G401 (cell line): ENCODE measurements around the gene TIPARP. TPM values are rescaled to one million over a fixed set of nuclear protein-coding genes. Genes with fewer than 3 reads are reported as not detected.
"Not testable (repeated sequence)": the region's sequence is repeated elsewhere in the genome, so short reads cannot be mapped to it uniquely, and the experiment has no call there.

Experiments used
- DNase-seq: peaks from one replicate; pipeline ENCODE4 v3.0.0-alpha.2; 2015; ENCODE audit warnings: low spot score
- in situ Hi-C: cut with HindIII; loops from 2 replicates; pipeline ENCODE4 v1.10.0; 2016; ENCODE audit warnings: low sequenced_read_pairs, mixed read lengths
- total RNA-seq: library from RNA; depleted of rRNA; stranded (reverse); fragments of >200 nt; shearing (Covaris generic); gene quantifications from 2 replicates; pipeline ENCODE4 v1.2.3, GENCODE V29; 2014

The TIPARP gene
- total RNA-seq, 1 experiment from 2014 or later: 33.1 TPM

DNA sequence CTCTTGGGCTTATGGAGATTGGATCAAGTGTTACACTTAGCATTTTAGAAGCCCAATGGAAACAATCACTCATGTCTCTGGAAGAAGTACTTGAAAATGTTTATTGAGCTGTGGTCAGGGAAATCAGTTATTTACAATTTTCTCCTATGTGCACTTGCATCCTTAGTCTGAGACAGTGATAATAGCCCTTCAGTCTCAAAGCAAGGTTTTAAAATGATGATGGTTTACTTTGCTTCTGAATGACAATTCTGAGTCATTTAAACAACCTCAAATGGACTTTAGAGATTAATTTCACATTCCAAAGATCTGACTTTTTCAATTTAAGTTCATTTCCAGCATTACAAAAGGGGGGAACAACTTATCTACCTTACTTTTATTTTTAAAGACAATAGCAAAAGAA lies 20.1 kb downstream of the TIPARP start:
- DNase-seq: no peak

GRCh38 chr3:156702367-156702766 lies 28.0 kb downstream of the TIPARP start:
- DNase-seq: no peak
- in situ Hi-C loops: no loop called here

More for the DNA sequence above, 20.1 kb downstream of the TIPARP start:
- in situ Hi-C loops: no loop called here

DNA sequence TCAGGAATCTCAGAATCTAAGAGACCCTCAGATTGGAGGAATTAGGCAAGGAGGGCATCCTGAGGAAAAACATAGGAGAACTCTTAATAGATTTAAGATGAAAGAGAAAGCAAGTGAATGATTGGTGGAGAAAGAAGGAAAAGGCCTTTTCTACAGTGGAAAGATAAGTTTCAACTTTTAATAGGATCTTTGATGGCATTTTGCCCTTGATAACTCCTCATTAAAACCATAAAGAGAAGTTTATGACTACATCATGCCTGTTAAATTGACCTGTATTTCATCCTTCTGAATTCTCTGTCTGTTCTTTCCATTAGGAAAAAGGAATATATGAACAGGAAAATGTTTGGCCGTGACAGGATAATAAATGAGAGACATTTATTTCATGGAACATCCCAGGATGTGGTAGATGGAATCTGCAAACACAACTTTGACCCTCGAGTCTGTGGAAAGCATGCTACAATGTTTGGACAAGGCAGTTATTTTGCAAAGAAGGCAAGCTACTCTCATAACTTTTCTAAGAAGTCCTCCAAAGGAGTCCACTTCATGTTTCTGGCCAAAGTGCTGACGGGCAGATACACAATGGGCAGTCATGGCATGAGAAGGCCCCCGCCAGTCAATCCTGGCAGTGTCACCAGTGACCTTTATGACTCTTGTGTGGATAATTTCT lies 30.1 kb downstream of the TIPARP start:
- no peak for DNase-seq
- in situ Hi-C loops: no loop called here

DNA sequence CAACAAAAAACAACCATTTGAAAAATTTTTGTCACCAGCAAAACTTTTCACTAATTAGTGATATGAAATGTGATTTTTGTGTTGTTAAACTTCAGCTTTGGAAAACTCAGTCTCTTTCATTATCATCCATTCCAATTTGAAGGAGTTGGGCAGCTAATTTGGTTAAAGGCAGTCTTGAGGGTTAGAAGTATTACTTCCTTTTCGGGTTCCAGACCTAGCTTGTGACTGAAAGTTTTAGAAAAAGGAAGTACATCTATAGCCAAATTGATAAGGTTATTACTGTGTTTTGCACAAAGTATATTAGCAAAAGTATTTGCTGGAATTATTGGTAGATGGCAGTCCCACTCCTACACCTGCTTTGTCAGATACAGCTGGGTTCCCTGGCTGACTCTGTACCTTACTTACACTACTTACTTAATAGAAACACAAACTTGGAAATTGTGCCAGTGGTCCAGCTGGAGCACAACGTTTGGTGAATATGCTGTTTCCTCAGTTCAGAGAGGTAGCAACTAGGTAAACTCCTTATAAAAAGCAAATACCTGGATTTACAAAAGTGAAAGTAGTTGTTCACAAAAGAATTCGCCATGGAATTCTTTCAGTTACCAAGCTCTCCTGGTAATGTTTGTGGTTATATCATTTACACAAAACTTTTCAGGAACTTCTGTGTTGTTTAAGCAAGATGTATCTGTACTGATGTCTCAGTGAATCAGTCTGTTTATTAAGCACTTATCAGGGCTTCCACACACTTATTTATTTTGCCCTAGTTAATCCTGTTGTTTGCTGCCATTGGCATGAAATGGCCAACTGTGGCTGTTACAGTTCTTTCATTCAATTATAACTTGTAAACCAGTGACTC lies 31.6 kb downstream of the TIPARP start:
- in situ Hi-C loops: no loop called here
- DNase-seq: no peak

- DNase-seq: no peak
- in situ Hi-C loops: no loop called here
Measured at GRCh38 chr3:156707588-156707987, 33.2 kb downstream of the TIPARP start.

- in situ Hi-C loops: no loop called here
- no peak for DNase-seq
Measured at GRCh38 chr3:156710429-156710828, 36.0 kb downstream of the TIPARP start.

GRCh38 chr3:156711113-156711512 lies 36.7 kb downstream of the TIPARP start:
- in situ Hi-C loops: no loop called here

GRCh38 chr3:156711944-156712343 lies 37.6 kb downstream of the TIPARP start:
- DNase-seq, in situ Hi-C loops: not testable (repeated sequence)

More at GRCh38 chr3:156711113-156711512, 36.7 kb downstream of the TIPARP start:
- DNase-seq: no peak

DNA sequence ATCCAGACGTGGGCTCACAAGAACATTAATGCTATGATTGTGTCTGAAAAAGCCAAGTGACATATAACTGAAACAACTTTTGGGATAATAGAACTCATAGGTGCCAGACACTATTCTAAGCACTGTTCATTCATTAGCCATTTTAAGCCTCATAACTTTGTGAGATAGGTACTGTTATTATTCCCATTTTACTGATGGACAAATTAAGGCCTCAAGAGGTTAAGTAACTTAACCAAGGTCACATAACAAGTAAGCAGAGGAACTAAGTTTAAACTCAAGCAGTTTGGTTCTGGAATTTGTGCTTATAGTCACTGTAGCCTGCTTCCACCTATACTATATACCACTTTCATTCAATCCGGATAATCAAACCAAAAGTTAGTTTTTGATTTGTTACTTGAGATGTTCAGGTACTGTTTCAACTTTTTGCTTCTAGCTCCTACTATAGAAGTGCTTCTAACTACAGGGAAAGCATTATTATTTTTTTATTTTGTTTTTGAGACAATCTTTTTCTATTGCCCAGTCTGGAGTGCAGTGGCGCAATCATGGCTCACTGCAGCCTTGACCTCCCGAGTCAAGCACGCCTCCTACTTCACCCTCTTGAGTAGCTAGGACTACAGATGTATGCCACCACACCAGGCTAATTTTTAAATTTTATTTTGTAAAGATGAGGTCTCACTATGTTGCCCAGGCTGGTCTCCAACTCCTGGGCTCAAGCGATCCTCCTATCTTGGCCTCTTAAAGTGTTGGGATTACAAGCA lies 41.9 kb downstream of the TIPARP start:
- DNase-seq: no peak
- in situ Hi-C loops: no loop called here

GRCh38 chr3:156718622-156719306 lies 44.4 kb downstream of the TIPARP start:
- in situ Hi-C loops: no loop called here
- DNase-seq: no peak

DNA sequence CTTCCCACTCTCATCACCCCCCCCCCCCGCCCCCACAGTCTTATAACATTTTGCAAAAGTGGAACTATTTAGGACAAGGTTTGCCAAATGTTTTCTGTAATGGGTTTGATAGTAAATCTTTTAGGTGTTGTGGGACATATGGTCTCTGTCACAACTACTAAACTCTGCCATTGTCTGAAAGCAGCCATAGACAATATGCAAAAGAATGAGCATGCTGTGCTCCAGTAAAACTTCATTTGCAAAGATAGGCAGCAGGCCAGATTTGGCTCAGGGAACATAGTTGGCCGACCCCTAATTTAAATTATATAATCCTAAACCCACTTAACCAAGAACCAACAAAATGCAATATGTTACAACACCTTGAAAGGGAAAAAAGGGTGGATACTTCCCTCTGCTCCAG lies 46.4 kb downstream of the TIPARP start:
- in situ Hi-C loops: no loop called here
- DNase-seq: no peak

DNA sequence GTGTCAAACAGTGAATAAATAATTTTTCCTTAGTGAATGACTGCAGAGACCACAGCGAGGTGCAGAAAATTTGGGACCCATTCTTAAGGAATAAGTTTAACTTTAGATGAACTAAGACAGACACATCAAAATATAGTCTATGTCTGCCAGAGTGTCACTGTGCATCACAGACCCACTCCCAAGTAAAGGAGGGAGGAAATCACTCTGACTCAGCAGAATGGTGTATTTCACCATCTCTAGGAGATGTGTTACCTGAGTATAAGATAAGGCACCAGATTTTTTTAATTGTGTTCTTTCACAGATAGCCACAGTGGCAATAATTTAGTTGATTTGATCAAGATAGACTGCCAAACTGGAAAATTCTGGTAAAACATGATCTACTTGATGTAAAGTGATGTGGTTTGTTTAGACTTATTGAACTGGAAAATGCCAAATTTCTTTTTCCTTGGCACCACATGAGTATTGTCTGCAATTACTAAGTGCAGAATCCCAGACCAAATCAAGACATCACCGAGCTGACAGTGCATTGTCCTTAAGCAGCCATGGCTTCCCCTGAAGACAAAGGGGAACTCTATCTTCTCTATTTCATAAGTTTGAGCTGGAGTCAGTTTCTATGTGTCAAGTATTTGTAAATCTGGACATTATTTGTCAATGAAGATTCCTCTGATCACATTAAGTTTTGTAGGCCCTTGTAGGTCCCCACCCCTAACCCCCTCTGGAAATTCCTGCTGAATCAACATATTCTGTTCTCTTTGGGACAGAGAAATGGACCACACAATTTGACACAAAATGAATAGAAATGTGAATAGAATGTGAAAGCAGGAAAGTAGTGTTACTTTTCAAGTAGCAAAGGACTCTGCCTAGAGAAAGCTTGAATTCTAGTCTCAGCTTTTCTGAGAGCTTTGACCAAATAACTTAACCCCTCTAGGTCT lies 47.6 kb downstream of the TIPARP start:
- in situ Hi-C loops: no loop called here
- no peak for DNase-seq

DNA sequence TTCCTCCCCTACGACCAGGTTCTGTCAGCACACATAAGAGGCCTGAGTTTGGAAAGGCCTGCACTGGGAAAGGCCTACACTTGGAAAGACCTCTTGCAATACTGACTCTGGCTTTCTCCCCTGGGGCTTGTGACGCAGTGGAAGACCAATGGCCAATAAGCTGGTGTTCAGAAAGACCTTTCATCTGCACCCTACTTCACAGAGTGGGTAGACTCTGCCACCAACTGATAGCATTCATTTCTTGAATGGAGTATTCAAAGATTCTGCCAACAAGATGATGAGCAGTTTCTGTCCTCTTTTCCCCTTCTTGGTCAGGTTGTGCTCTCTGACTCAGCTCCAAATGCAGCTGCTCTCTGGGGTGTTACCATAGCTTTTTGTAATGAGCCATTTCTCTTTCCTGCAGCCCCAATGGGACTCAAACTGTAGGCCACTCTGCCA lies 48.8 kb downstream of the TIPARP start:
- DNase-seq: no peak
- in situ Hi-C loops: no loop called here

DNA sequence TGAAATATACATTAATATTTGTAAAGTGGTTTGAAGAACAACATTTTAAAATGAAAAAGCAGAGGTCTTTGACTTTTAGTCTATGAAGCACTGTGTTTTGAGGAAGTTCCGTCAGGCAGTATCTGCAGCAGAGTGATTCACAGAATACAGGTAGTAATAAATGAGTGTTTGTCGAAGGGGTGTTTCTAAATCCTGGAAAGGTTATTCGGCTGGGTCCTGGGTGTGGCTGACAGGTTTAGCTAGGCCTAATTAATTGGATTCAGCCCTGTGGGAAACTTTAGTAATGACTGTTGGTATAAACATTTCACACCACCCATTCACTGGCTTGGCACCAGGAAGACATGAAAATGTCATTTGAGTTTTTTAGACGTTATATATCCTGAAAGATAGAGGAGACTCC lies 51.3 kb downstream of the TIPARP start:
- in situ Hi-C loops: no loop called here
- no peak for DNase-seq

DNA sequence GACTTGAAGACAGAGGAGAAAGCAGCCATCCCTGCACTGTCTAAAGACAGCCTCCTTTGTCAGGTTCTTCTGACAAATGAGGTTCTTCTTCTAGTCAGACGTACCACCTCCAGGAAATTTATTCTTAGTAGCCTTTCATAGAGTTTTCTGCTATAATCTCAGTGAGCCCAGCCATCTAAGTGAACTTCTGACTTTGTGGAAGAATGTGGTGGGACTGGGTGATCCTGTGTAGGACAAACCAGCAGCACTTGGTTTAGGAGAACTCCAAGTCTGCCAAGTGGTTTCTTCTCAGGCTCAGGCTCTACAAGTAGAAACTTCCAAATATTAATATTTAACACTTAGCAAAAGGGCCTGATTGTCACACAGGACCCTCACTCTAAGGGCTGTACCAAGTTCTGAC lies 52.1 kb downstream of the TIPARP start:
- DNase-seq: no peak
- in situ Hi-C loops: no loop called here

DNA sequence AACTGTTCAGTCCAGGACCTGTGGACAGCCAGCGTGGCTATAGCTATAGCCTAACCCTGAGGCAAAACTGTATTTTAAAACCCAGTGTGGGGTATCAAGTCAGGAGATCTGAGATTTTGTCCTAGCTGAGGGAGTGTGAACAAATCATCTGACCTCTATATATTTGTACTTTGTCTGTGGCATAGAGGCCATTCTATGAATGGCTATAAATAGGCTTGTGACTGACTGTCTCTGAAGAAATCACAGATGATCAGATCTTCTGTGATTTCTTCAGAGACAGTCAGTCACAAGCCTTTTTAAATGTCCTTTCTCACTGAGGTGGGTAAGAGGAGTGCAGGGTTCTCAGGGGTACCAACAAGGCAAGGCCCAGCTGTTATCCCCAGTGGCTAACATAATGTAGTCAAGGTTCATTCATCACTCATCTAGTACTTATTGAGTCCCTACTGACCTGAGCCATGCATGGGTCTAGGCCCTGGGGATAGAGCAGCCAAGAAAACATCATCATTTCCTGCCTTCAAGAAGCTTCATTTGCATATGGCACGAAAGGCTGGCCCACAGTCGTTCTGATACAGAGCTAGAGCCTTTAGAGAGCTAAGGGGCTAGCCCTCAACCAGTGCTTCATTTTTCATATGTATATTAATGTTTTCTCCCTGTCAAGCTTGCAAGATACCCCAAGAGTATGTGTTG lies 53.3 kb downstream of the TIPARP start:
- no peak for DNase-seq
- in situ Hi-C loops: no loop called here

DNA sequence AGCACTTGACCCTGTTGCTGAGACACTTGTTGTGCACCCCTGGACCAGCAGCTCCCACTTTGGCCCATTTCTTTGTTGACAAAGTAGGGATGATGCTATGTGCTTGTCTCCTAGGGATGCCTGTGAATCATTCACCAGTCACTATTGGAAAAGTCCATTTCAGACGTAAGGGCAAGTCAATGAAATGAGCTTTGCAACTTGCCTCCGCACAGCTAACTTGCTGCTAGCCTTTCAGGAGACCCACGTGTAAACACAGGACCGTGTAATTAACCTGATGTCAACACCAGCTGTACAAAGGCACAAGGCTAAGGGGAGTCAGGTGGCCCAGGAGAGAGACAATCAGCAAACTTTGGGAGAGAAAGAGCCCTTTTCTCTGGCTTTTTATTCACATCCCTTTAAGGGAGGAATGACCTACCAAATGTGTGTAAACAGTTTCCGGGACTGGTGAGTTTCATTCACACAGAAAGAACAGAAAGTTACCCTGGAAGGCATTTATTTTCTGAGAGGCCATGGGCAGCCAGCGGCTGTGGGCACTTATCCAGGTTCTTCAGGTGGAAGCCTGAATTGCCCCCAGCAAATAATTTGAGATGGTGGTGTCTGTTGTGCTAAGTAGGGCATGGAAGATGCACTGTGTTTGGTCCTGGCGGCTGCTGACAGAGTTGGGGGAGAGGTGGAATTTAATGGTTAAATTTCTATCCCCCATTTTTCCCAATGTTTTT lies 54.0 kb downstream of the TIPARP start:
- in situ Hi-C loops: no loop called here
- no peak for DNase-seq
